ENCODE results near the gene WDFY4. TPM values are rescaled to one million over a fixed set of nuclear protein-coding genes. Genes with fewer than 3 reads are reported as not detected.

Gene WDFY4
- total RNA-seq, 1 donor from 2014 or later, result not detected

DNA sequence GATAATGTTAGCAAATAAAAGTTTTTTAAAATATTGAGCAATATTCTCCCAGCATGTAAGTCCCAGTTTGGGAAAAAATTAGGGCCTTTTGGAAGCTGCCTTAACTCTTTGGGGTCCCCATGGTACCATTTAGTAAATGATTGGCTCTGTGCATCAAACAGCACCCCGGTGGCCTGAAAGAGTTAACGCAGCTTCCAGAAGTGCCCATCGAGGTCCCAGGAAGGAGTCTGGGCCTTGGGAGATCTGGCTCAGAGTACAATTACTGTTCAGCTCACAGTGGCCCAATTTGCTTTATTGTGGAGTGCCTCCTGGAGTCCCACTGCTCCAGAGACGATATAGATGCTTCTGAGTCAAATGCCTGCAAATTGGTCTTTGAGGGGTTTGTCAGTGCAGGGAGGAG is 31.7 kb downstream of the WDFY4 start:
- H3K36me3 Mint-ChIP-seq (ENCODE audit: unreplicated experiment), result no peaks in the 10 kb centered on the region
- H3K4me1 Mint-ChIP-seq (ENCODE audit: unreplicated experiment), result no peaks in the 10 kb centered on the region
- H3K4me3 Mint-ChIP-seq (ENCODE audit: unreplicated experiment), result no peak overlapping the region
- peaks cover 3% of the 10 kb centered on the region for H3K27me3 Mint-ChIP-seq (ENCODE audit: unreplicated experiment)
- no peak overlapping the region for H3K27ac Mint-ChIP-seq (ENCODE audit: unreplicated experiment)
- no peak for DNase-seq (ENCODE audit: extremely low spot score, unreplicated experiment)
- H3K9me3 Mint-ChIP-seq (ENCODE audit: unreplicated experiment), result peaks cover 5% of the 10 kb centered on the region
- TF ChIP-seq, protein P1, sequence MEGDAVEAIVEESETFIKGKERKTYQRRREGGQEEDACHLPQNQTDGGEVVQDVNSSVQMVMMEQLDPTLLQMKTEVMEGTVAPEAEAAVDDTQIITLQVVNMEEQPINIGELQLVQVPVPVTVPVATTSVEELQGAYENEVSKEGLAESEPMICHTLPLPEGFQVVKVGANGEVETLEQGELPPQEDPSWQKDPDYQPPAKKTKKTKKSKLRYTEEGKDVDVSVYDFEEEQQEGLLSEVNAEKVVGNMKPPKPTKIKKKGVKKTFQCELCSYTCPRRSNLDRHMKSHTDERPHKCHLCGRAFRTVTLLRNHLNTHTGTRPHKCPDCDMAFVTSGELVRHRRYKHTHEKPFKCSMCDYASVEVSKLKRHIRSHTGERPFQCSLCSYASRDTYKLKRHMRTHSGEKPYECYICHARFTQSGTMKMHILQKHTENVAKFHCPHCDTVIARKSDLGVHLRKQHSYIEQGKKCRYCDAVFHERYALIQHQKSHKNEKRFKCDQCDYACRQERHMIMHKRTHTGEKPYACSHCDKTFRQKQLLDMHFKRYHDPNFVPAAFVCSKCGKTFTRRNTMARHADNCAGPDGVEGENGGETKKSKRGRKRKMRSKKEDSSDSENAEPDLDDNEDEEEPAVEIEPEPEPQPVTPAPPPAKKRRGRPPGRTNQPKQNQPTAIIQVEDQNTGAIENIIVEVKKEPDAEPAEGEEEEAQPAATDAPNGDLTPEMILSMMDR (IDR thresholded peaks at IDR 0.05), result no peak

DNA sequence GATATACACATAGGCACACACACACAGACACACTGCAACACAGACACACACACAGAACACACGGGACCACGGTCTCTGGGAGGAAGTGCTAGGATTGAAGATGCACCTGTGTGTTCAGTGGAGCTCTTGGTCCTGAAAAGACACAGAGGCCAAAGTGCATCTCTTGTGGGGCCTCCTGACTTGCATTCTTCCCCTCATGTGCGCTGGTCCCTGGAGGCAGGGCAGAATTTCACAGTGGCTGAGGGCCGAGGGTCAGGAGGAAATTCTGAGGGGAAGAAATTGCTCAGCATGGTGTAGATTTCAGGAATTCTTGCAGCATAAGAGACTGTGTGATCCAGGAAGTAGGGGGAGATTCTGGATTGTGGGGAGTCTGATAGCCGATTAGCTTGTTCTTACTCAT is 35.9 kb downstream of the WDFY4 start:
- TF ChIP-seq, protein P1 (IDR thresholded peaks at IDR 0.05), result no peak
- Mint-ChIP-seq H3K4me3 (ENCODE audit: unreplicated experiment) (no peak overlapping the region), H3K36me3 (ENCODE audit: unreplicated experiment) (no peaks in the 10 kb centered on the region), H3K27me3 (ENCODE audit: unreplicated experiment) (peaks cover 3% of the 10 kb centered on the region), H3K4me1 (ENCODE audit: unreplicated experiment) (no peaks in the 10 kb centered on the region), H3K27ac (ENCODE audit: unreplicated experiment) (no peak overlapping the region), H3K9me3 (ENCODE audit: unreplicated experiment) (no peaks in the 10 kb centered on the region)
- DNase-seq (ENCODE audit: extremely low spot score, unreplicated experiment), result no peak

DNA sequence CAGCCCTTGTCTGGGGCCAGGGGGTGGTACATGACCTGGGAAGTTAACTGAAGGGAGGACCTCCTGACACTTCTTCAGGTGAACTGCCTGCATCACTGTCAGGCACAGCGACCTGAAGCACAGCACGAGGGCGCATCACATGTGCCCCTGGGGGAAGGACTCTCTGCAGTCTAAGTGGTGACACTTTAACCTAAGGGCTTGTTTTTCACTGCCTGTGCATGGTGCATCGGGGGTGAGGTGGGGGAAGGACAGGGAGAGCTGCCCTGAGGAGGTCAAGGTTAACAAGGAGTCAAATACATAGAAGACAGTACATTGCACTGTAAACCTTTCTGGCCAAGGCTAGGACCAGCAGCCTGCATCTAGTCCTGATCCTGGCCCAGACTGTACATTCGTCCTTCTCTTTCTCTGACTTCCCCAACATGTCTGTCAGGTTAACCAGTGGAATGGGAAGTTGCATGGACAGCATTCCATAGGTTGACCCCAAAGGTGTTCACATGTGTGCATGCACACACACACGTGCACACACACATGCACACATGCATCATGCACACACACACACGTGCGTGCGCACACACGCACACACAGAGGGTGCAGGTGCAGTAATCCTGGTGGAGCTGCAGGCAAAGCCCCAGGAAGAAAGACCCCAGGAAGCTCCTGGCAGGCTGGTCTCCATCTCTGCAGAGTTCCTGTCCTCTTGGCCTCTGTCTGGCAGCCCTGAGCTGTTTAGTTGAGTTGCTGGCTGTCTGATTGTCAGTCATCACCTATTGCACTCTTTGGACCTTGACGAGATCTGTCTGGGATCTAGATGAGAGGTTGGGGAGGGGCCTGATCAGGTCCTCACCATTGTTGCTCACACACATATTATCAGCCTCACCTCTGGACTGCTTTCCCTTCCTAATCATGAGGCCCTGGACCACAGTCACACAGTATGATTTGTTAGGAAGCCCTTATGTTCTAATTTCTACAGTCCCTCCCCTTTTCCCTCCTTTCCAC is 37.8 kb downstream of the WDFY4 start:
- Mint-ChIP-seq H3K27me3 (ENCODE audit: unreplicated experiment) (peaks cover 3% of the 10 kb centered on the region), H3K4me3 (ENCODE audit: unreplicated experiment) (no peak overlapping the region), H3K4me1 (ENCODE audit: unreplicated experiment) (no peaks in the 10 kb centered on the region), H3K9me3 (ENCODE audit: unreplicated experiment) (no peaks in the 10 kb centered on the region), H3K27ac (ENCODE audit: unreplicated experiment) (no peak overlapping the region), H3K36me3 (ENCODE audit: unreplicated experiment) (no peaks in the 10 kb centered on the region)
- TF ChIP-seq, protein P1 (IDR thresholded peaks at IDR 0.05), result no peak
- no peak for DNase-seq (ENCODE audit: extremely low spot score, unreplicated experiment)

DNA sequence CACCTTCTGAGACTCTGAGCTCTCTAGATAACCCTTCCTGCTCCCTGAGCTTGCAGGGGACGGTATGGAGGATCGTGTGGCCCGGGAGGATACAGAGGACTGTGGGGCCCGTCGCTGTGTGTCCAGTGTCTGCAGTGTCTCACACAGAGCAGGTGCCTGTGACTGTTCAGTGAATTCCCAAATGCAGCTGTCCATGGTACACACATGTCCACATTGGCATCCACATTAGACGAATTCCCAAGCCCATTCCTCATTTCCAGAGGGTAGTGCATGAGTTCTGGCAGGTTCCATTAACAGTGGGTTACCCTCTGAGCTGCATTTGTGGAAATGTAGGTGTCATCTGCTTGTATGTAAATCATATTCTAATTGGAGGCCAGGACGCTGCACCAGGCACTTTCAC is 39.5 kb downstream of the WDFY4 start:
- no peaks in the 10 kb centered on the region for H3K4me1 Mint-ChIP-seq (ENCODE audit: unreplicated experiment)
- no peaks in the 10 kb centered on the region for H3K36me3 Mint-ChIP-seq (ENCODE audit: unreplicated experiment)
- no peak overlapping the region for H3K4me3 Mint-ChIP-seq (ENCODE audit: unreplicated experiment)
- H3K27ac Mint-ChIP-seq (ENCODE audit: unreplicated experiment), result no peak overlapping the region
- TF ChIP-seq, protein P1 (IDR thresholded peaks at IDR 0.05), result no peak
- H3K27me3 Mint-ChIP-seq (ENCODE audit: unreplicated experiment), result peaks cover 3% of the 10 kb centered on the region
- no peak for DNase-seq (ENCODE audit: extremely low spot score, unreplicated experiment)
- no peaks in the 10 kb centered on the region for H3K9me3 Mint-ChIP-seq (ENCODE audit: unreplicated experiment)

DNA sequence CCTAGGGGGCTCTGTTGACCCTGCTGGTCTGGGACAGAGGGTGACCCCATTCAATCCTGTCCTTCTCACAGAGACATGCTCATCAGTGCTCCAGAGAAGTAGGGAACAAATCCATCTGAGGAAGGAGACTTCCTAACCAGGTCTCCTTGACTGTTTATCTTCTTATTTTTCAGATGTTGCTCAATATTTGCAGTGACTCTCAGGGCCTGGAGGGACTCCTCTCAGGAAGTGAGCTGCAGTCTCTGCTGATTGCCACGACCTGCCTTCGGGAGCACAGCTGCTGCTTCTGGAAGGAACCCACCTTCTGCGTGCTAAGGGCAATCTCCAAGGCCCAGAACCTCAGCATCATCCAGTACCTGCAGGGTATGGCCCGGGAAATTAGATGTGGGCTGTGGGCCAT is 41.0 kb downstream of the WDFY4 start:
- Mint-ChIP-seq H3K27me3 (ENCODE audit: unreplicated experiment) (no peaks in the 10 kb centered on the region), H3K27ac (ENCODE audit: unreplicated experiment) (no peak overlapping the region), H3K4me3 (ENCODE audit: unreplicated experiment) (no peak overlapping the region), H3K36me3 (ENCODE audit: unreplicated experiment) (no peaks in the 10 kb centered on the region), H3K4me1 (ENCODE audit: unreplicated experiment) (no peaks in the 10 kb centered on the region), H3K9me3 (ENCODE audit: unreplicated experiment) (no peaks in the 10 kb centered on the region)
- TF ChIP-seq, protein P1 (IDR thresholded peaks at IDR 0.05), result no peak
- no peak for DNase-seq (ENCODE audit: extremely low spot score, unreplicated experiment)
